Uterus (tissue), 4 donors: ENCODE data around the gene NTF3. TPM values are rescaled to one million over a fixed set of nuclear protein-coding genes. Genes with fewer than 3 reads are reported as not detected.

Source experiments
- DNase-seq, 2 donors: peaks; one replicate each; pipeline ENCODE4 v3.0.0-alpha.2; 2019 to 2020
- H3K27ac ChIP-seq, 2 donors: fragments of 200-600 bp; sonication (generic); 1 replicate in 1 of 2; 2 replicates in 1 of 2; pipeline ENCODE4 v1.5.1; 2016 to 2018
- H3K27me3 ChIP-seq, 2 donors: fragments of 200-600 bp; sonication (generic); one replicate each; pipeline ENCODE4 v1.5.1; 2018 to 2019; ENCODE audit warnings: control low read depth in 1 of 2
- H3K36me3 ChIP-seq, 2 donors: fragments of 200-600 bp; sonication (generic); one replicate each; pipeline ENCODE4 v1.5.1; 2019; ENCODE audit warnings: control low read depth in 1 of 2
- H3K4me1 ChIP-seq, 2 donors: fragments of 200-600 bp; sonication (generic); one replicate each; pipeline ENCODE4 v1.5.1; 2018 to 2019; ENCODE audit warnings: control low read depth in 1 of 2
- H3K4me3 ChIP-seq, 2 donors: fragments of 200-600 bp; sonication (generic); 1 replicate in 1 of 2; 2 replicates in 1 of 2; pipeline ENCODE4 v1.5.1; 2018 to 2019; ENCODE audit warnings: mild to moderate bottlenecking in 1 of 2
- H3K9me3 ChIP-seq, 2 donors: fragments of 200-600 bp; sonication (generic); one replicate each; pipeline ENCODE4 v1.5.1; 2019; ENCODE audit warnings: control low read depth in 1 of 2
- CTCF ChIP-seq, 4 experiments: fragments of 200-600 bp in 2 of 4; fragments of 450-650 bp in 2 of 4; sonication (generic) in 2 of 4; IDR thresholded peaks; one replicate each; pipeline ENCODE4 v1.5.1; 2016 to 2019; ENCODE audit warnings: antibody characterized with exemption in 4 of 4, mild to moderate bottlenecking in 2 of 4, moderate library complexity in 1 of 4
- POLR2A ChIP-seq, 2 donors: fragments of 450-650 bp; IDR thresholded peaks; one replicate each; pipeline ENCODE4 v1.6.1; 2016; ENCODE audit warnings: antibody characterized with exemption in 2 of 2, mild to moderate bottlenecking in 1 of 2, moderate library complexity in 1 of 2
- intact Hi-C: fragments of 100-400 bp; cut with DNase I; formaldehyde crosslinking; loops from one replicate; pipeline ENCODE4 v1.15.1; 2023; ENCODE audit warnings: low total_unique reads
- total RNA-seq, 4 donors: library from RNA; depleted of rRNA in 3 of 4; stranded (reverse); fragments of >200 nt in 3 of 4; gene quantifications; one replicate each; pipeline versions ENCODE4 v1.1.0 to v1.2.4, GENCODE V29; 2014 to 2023
- donor health status: DM: yes; HTN: yes; CAD: no.

NTF3 gene
- total RNA-seq, 4 donors from 2014 or later, result 0.26 to 7.1 (median 3.5) TPM; not detected in 1

GRCh38 chr12:5511256-5511643, 79.3 kb downstream of the NTF3 start:
- H3K4me1 ChIP-seq, result no peaks in the 10 kb centered on the region
- H3K27ac ChIP-seq, result no peak overlapping the region
- no peaks in the 10 kb centered on the region for H3K36me3 ChIP-seq
- H3K27me3 ChIP-seq, result no peaks in the 10 kb centered on the region
- TF ChIP-seq CTCF (IDR thresholded peaks at IDR 0.05), result no peak
- TF ChIP-seq POLR2A (IDR thresholded peaks at IDR 0.05), result no peak
- no peak overlapping the region for H3K4me3 ChIP-seq
- intact Hi-C loops, result no loop called here
- no peak for DNase-seq
- H3K9me3 ChIP-seq, result no peaks in the 10 kb centered on the region

- TF ChIP-seq CTCF (IDR thresholded peaks at IDR 0.05) (peak in 1 of 4 experiments; percentile 16), POLR2A (IDR thresholded peaks at IDR 0.05) (no peak)
- no peak overlapping the region for H3K27ac ChIP-seq
- no peaks in the 10 kb centered on the region for H3K36me3 ChIP-seq
- peak in 1 of 2 donors; percentile 24 for DNase-seq
- intact Hi-C loops, result no loop called here
- H3K9me3 ChIP-seq, result no peaks in the 10 kb centered on the region
- H3K4me1 ChIP-seq, result no peaks in the 10 kb centered on the region
- no peak overlapping the region for H3K4me3 ChIP-seq
- no peaks in the 10 kb centered on the region for H3K27me3 ChIP-seq
These were observed 80.0 kb downstream of the NTF3 start for GRCh38 chr12:5511644-5512600.

- intact Hi-C loops, result no loop called here
- no peak for DNase-seq
- Histone ChIP-seq H3K27me3 (no peaks in the 10 kb centered on the region), H3K27ac (no peak overlapping the region), H3K36me3 (no peaks in the 10 kb centered on the region), H3K4me1 (no peaks in the 10 kb centered on the region), H3K4me3 (no peak overlapping the region), H3K9me3 (no peaks in the 10 kb centered on the region)
- TF ChIP-seq CTCF (IDR thresholded peaks at IDR 0.05) (no peak), POLR2A (IDR thresholded peaks at IDR 0.05) (no peak)
These were observed 80.7 kb downstream of the NTF3 start for GRCh38 chr12:5512601-5512970.

- no peak overlapping the region for H3K27ac ChIP-seq
- H3K4me1 ChIP-seq, result no peaks in the 10 kb centered on the region
- H3K36me3 ChIP-seq, result no peaks in the 10 kb centered on the region
- H3K9me3 ChIP-seq, result no peaks in the 10 kb centered on the region
- no peak for DNase-seq
- TF ChIP-seq CTCF (IDR thresholded peaks at IDR 0.05) (no peak), POLR2A (IDR thresholded peaks at IDR 0.05) (no peak)
- no peak overlapping the region for H3K4me3 ChIP-seq
- intact Hi-C loops, result no loop called here
- no peaks in the 10 kb centered on the region for H3K27me3 ChIP-seq
These were observed 81.5 kb downstream of the NTF3 start for GRCh38 chr12:5513406-5513805.

- DNase-seq, result no peak
- intact Hi-C loops, result no loop called here
- no peaks in the 10 kb centered on the region for H3K27me3 ChIP-seq
These were observed 82.1 kb downstream of the NTF3 start for GRCh38 chr12:5514016-5514415.

More at GRCh38 chr12:5514016-5514415, 82.1 kb downstream of the NTF3 start:
- H3K4me3 ChIP-seq, result no peak overlapping the region
- H3K4me1 ChIP-seq, result no peaks in the 10 kb centered on the region
- no peaks in the 10 kb centered on the region for H3K9me3 ChIP-seq
- no peak overlapping the region for H3K27ac ChIP-seq
- H3K36me3 ChIP-seq, result no peaks in the 10 kb centered on the region
- no peak for TF ChIP-seq POLR2A (IDR thresholded peaks at IDR 0.05)
- no peak for TF ChIP-seq CTCF (IDR thresholded peaks at IDR 0.05)
